HG02840 (cell line): ENCODE data around the gene GRM4.

ENCODE experiments used
- ATAC-seq: cut with Tn5 transposase; IDR thresholded peaks from one replicate; pipeline ENCODE4 v1.9.1; 2021; ENCODE audit warnings: mild to moderate bottlenecking, moderate library complexity, moderate number of reproducible peaks; ENCODE audit not compliant: unreplicated experiment, low FRiP score

GRM4 gene

GRCh38 chr6:34004706-34005105 lies 141.2 kb downstream of the GRM4 start:
- ATAC-seq = no peak

- ATAC-seq = no peak
These were observed 141.9 kb downstream of the GRM4 start for GRCh38 chr6:34003962-34004361.

GRCh38 chr6:34001706-34002621 lies 143.9 kb downstream of the GRM4 start:
- no peak for ATAC-seq

- no peak for ATAC-seq
These were observed 145.6 kb downstream of the GRM4 start for GRCh38 chr6:34000281-34000680.

GRCh38 chr6:33999567-33999966 lies 146.3 kb downstream of the GRM4 start:
- no peak for ATAC-seq

GRCh38 chr6:33998660-33999059 lies 147.2 kb downstream of the GRM4 start:
- ATAC-seq = no peak

GRCh38 chr6:33997265-33997664 lies 148.6 kb downstream of the GRM4 start:
- ATAC-seq = no peak

- no peak for ATAC-seq
These were observed 149.8 kb downstream of the GRM4 start for GRCh38 chr6:33996120-33996475.

- no peak for ATAC-seq
These were observed 150.4 kb downstream of the GRM4 start for GRCh38 chr6:33995309-33996119.

GRCh38 chr6:33994472-33995308 lies 151.2 kb downstream of the GRM4 start:
- no peak for ATAC-seq

- no peak for ATAC-seq
These were observed 152.0 kb downstream of the GRM4 start for GRCh38 chr6:33993653-33994471.

GRCh38 chr6:33993091-33993490 lies 152.8 kb downstream of the GRM4 start:
- no peak for ATAC-seq

GRCh38 chr6:33992191-33992590 lies 153.7 kb downstream of the GRM4 start:
- ATAC-seq = no peak

- no peak for ATAC-seq
These were observed 154.3 kb downstream of the GRM4 start for GRCh38 chr6:33991610-33992009.

GRCh38 chr6:33990061-33990541 lies 155.8 kb downstream of the GRM4 start:
- no peak for ATAC-seq

GRCh38 chr6:33989016-33989854 lies 156.7 kb downstream of the GRM4 start:
- no peak for ATAC-seq

- no peak for ATAC-seq
These were observed 157.5 kb downstream of the GRM4 start for GRCh38 chr6:33988121-33989015.

GRCh38 chr6:33987531-33988021 lies 158.3 kb downstream of the GRM4 start:
- no peak for ATAC-seq
